Osteocyte (in vitro differentiated cells): ENCODE data around the gene BCKDHB. TPM values are rescaled to one million over a fixed set of nuclear protein-coding genes. Genes with fewer than 3 reads are reported as not detected.

Source experiments
- DNase-seq: peaks from one replicate; pipeline ENCODE4 v3.0.0; 2021; ENCODE audit warnings: mixed read lengths; ENCODE audit not compliant: unreplicated experiment; ENCODE audit errors: extremely low spot score
- H3K27ac Mint-ChIP-seq: one replicate; pipeline ENCODE4 v1.8.0; 2021; ENCODE audit warnings: mild to moderate bottlenecking, mixed read lengths; ENCODE audit not compliant: unreplicated experiment
- H3K27me3 Mint-ChIP-seq: one replicate; pipeline ENCODE4 v1.8.0; 2021; ENCODE audit warnings: mixed read lengths; ENCODE audit not compliant: unreplicated experiment
- H3K36me3 Mint-ChIP-seq: one replicate; pipeline ENCODE4 v1.8.0; 2021; ENCODE audit warnings: mixed read lengths; ENCODE audit not compliant: unreplicated experiment
- H3K4me1 Mint-ChIP-seq: one replicate; pipeline ENCODE4 v1.8.0; 2021; ENCODE audit warnings: mixed read lengths; ENCODE audit not compliant: unreplicated experiment
- H3K4me3 Mint-ChIP-seq: one replicate; pipeline ENCODE4 v1.8.0; 2021; ENCODE audit warnings: mild to moderate bottlenecking, moderate library complexity, mixed read lengths; ENCODE audit not compliant: unreplicated experiment
- H3K9me3 Mint-ChIP-seq: one replicate; pipeline ENCODE4 v1.8.0; 2021; ENCODE audit warnings: mixed read lengths; ENCODE audit not compliant: unreplicated experiment
- CTCF ChIP-seq: fragments of 200-600 bp; sonication (generic); IDR thresholded peaks from 2 replicates; pipeline ENCODE4 v1.5.0; 2021; ENCODE audit warnings: antibody characterized with exemption, mild to moderate bottlenecking, moderate library complexity
- total RNA-seq: library from RNA; stranded (reverse); gene quantifications from 2 replicates; pipeline ENCODE4 v1.2.1, GENCODE V29; 2021

Gene BCKDHB
- total RNA-seq, 1 donor from 2014 or later: 20.4 TPM

GRCh38 chr6:80196906-80197305 is 90.4 kb downstream of the BCKDHB start:
- no peak overlapping the region for H3K4me3 Mint-ChIP-seq
- DNase-seq: no peak
- no peak for TF ChIP-seq CTCF
- no peaks in the 10 kb centered on the region for H3K4me1 Mint-ChIP-seq
- H3K36me3 Mint-ChIP-seq: peaks cover 2% of the 10 kb centered on the region
- no peaks in the 10 kb centered on the region for H3K9me3 Mint-ChIP-seq
- no peaks in the 10 kb centered on the region for H3K27me3 Mint-ChIP-seq
- H3K27ac Mint-ChIP-seq: no peak overlapping the region

GRCh38 chr6:80197474-80197873 is 91.0 kb downstream of the BCKDHB start:
- H3K36me3 Mint-ChIP-seq: peaks cover 2% of the 10 kb centered on the region
- H3K27me3 Mint-ChIP-seq: no peaks in the 10 kb centered on the region
- no peak overlapping the region for H3K27ac Mint-ChIP-seq
- TF ChIP-seq CTCF: no peak
- H3K4me3 Mint-ChIP-seq: no peak overlapping the region
- H3K4me1 Mint-ChIP-seq: no peaks in the 10 kb centered on the region
- DNase-seq: no peak
- H3K9me3 Mint-ChIP-seq: no peaks in the 10 kb centered on the region

- no peaks in the 10 kb centered on the region for H3K27me3 Mint-ChIP-seq
- TF ChIP-seq CTCF: no peak
- DNase-seq: no peak
- no peaks in the 10 kb centered on the region for H3K4me1 Mint-ChIP-seq
- no peak overlapping the region for H3K4me3 Mint-ChIP-seq
- peaks cover 2% of the 10 kb centered on the region for H3K36me3 Mint-ChIP-seq
- H3K9me3 Mint-ChIP-seq: no peaks in the 10 kb centered on the region
- H3K27ac Mint-ChIP-seq: no peak overlapping the region
These were observed 91.5 kb downstream of the BCKDHB start for GRCh38 chr6:80197986-80198385.

- Mint-ChIP-seq H3K27ac (no peak overlapping the region), H3K4me3 (no peak overlapping the region), H3K4me1 (no peaks in the 10 kb centered on the region), H3K36me3 (peaks cover 15% of the 10 kb centered on the region), H3K27me3 (no peaks in the 10 kb centered on the region), H3K9me3 (no peaks in the 10 kb centered on the region)
- DNase-seq: no peak
- no peak for TF ChIP-seq CTCF
These were observed 96.8 kb downstream of the BCKDHB start for GRCh38 chr6:80203283-80203682.

- Mint-ChIP-seq H3K4me3 (no peak overlapping the region), H3K9me3 (no peaks in the 10 kb centered on the region)
These were observed 98.9 kb downstream of the BCKDHB start for GRCh38 chr6:80205404-80205803.

More at GRCh38 chr6:80205404-80205803, 98.9 kb downstream of the BCKDHB start:
- no peak for TF ChIP-seq CTCF
- Mint-ChIP-seq H3K36me3 (peaks cover 15% of the 10 kb centered on the region), H3K27me3 (no peaks in the 10 kb centered on the region), H3K4me1 (no peaks in the 10 kb centered on the region), H3K27ac (no peak overlapping the region)
- DNase-seq: no peak
